ENCODE results near the gene PUS3. TPM values are rescaled to one million over a fixed set of nuclear protein-coding genes. Genes with fewer than 3 reads are reported as not detected.

PUS3 gene
- total RNA-seq, 1 experiment from 2014 or later: 18.6 TPM

DNA sequence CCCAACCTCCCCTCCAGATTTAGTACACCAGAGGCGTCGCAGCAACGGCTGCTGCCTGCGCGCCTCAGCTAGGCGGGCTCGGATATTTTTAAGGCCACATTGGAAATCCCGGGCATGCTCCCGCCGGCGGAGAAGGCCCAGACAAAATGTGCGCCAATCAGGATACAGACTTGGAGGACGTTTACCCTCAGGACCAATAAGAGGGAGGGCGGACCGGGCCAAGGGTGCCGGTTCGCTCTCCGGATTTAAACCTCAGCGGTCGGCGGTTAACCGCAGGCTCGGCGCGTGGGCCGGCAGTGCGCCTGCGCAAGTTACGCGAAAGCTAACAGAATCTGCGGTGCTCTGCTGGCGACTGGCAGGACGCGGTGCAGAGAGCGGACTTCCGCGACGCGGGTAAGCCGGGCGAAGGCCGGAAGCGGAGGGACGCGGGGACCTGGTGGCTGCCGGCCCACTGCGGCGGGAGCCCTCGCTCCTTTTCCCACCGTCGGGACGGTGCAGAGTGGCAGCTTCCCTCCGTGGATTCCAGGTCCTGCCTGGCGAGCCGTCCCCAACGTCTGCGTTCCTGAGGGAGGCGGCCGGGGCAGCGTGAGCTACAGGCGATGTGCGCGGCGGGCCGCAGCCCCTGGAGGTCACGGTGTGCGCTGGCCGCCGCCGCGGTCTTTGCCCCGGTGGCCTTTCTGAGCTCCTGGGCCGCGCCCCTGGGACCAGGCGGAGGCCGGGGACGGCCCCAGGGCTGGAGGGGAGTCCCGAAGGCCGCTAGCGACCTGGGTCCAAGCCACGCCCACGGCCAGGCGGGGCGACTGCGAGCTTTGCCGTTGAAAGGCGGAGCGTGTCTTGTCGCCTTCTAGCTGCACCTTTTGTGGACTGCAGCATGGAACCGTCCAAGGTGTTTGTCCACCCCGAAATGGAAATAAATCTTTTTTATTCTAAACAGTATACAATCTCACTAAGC is 15.4 kb downstream of the PUS3 start, which contains the start of gene HYLS1 (continued):
- no peak for TF ChIP-seq PRRX2 (CRISPR knock-in tag; IDR thresholded peaks at IDR 0.05)
- TF ChIP-seq, protein P1, sequence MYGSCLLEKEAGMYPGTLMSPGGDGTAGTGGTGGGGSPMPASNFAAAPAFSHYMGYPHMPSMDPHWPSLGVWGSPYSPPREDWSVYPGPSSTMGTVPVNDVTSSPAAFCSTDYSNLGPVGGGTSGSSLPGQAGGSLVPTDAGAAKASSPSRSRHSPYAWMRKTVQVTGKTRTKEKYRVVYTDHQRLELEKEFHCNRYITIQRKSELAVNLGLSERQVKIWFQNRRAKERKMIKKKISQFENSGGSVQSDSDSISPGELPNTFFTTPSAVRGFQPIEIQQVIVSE (CRISPR knock-in tag; IDR thresholded peaks at IDR 0.05; ENCODE audit: borderline replicate concordance): no peak
- TF ChIP-seq EMX1 (CRISPR knock-in tag; IDR thresholded peaks at IDR 0.05): no peak
- peak; percentile 44; the same call in 1 of the 2 replicates for TF ChIP-seq SP1 (CRISPR knock-in tag; conservative IDR thresholded peaks at IDR 0.05)
- TF ChIP-seq, protein P2, sequence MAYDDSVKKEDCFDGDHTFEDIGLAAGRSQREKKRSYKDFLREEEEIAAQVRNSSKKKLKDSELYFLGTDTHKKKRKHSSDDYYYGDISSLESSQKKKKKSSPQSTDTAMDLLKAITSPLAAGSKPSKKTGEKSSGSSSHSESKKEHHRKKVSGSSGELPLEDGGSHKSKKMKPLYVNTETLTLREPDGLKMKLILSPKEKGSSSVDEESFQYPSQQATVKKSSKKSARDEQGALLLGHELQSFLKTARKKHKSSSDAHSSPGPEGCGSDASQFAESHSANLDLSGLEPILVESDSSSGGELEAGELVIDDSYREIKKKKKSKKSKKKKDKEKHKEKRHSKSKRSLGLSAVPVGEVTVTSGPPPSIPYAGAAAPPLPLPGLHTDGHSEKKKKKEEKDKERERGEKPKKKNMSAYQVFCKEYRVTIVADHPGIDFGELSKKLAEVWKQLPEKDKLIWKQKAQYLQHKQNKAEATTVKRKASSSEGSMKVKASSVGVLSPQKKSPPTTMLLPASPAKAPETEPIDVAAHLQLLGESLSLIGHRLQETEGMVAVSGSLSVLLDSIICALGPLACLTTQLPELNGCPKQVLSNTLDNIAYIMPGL (CRISPR knock-in tag; IDR thresholded peaks at IDR 0.05): peak; percentile 90
- TF ChIP-seq, protein P3, sequence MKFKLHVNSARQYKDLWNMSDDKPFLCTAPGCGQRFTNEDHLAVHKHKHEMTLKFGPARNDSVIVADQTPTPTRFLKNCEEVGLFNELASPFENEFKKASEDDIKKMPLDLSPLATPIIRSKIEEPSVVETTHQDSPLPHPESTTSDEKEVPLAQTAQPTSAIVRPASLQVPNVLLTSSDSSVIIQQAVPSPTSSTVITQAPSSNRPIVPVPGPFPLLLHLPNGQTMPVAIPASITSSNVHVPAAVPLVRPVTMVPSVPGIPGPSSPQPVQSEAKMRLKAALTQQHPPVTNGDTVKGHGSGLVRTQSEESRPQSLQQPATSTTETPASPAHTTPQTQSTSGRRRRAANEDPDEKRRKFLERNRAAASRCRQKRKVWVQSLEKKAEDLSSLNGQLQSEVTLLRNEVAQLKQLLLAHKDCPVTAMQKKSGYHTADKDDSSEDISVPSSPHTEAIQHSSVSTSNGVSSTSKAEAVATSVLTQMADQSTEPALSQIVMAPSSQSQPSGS (CRISPR knock-in tag; IDR thresholded peaks at IDR 0.05; ENCODE audit: borderline replicate concordance, low read depth): peak; percentile 80; the same call in 1 of the 2 replicates
- peak; percentile 43; the same call in 1 of the 2 replicates for TF ChIP-seq ZNF263 (CRISPR knock-in tag; IDR thresholded peaks at IDR 0.05; ENCODE audit: low read depth)
- TF ChIP-seq GABPB1 (CRISPR knock-in tag; IDR thresholded peaks at IDR 0.05): 0 out of 2 replicates have a peak, but pooled peaks have one; percentile 6
- no peak for TF ChIP-seq ZNF219 (CRISPR knock-in tag; IDR thresholded peaks at IDR 0.05; ENCODE audit: borderline replicate concordance)
- TF ChIP-seq SMAD3 (CRISPR knock-in tag; IDR thresholded peaks at IDR 0.05; ENCODE audit: borderline replicate concordance): peak; percentile 83
- TF ChIP-seq NFATC4 (CRISPR knock-in tag; IDR thresholded peaks at IDR 0.05): no peak
- peak; percentile 94 for TF ChIP-seq ZBTB21 (CRISPR knock-in tag; IDR thresholded peaks at IDR 0.05; ENCODE audit: borderline replicate concordance)
- no peak for TF ChIP-seq JAZF1 (CRISPR knock-in tag; IDR thresholded peaks at IDR 0.05)
- peak; percentile 82; the same call in 1 of the 2 replicates for TF ChIP-seq ZNF232 (CRISPR knock-in tag; IDR thresholded peaks at IDR 0.05)
- TF ChIP-seq, protein P4, sequence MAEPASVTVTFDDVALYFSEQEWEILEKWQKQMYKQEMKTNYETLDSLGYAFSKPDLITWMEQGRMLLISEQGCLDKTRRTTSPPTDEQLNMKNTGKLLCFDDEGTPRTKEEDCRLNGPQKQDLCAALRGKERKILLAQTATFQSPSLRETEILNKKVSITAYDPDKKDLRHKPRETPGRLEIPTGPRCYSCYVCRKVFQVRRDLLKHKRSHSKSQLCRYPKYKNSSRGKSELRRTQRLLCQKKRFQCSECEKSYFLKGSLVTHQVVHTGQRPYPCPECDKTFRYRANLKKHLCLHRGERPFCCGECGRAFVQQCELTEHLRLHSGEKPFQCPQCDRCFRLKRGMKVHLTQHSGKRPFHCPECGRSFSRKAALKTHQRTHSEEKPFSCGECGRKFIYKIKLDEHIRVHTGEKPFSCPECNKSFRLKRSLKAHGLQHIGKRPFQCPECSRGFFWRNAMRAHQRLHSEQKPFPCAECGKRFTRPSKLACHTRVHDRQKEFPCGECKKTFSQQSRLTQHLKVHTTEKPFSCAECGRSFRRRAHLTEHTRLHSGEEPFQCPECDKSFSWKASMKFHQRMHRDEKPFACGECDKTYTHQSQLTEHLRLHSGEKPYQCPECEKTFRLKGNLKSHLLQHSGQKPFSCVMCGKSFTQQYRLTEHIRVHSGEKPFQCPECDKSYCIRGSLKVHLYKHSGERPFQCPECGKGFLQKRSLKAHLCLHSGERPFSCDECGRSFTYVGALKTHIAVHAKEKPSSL (CRISPR knock-in tag; conservative IDR thresholded peaks at IDR 0.05): no peak
- peak; percentile 98 for TF ChIP-seq NR3C1 (CRISPR knock-in tag; conservative IDR thresholded peaks at IDR 0.05; ENCODE audit: low read depth)
- TF ChIP-seq ZNF396 (CRISPR knock-in tag; IDR thresholded peaks at IDR 0.05; ENCODE audit: borderline replicate concordance): no peak
- TF ChIP-seq, protein P5, sequence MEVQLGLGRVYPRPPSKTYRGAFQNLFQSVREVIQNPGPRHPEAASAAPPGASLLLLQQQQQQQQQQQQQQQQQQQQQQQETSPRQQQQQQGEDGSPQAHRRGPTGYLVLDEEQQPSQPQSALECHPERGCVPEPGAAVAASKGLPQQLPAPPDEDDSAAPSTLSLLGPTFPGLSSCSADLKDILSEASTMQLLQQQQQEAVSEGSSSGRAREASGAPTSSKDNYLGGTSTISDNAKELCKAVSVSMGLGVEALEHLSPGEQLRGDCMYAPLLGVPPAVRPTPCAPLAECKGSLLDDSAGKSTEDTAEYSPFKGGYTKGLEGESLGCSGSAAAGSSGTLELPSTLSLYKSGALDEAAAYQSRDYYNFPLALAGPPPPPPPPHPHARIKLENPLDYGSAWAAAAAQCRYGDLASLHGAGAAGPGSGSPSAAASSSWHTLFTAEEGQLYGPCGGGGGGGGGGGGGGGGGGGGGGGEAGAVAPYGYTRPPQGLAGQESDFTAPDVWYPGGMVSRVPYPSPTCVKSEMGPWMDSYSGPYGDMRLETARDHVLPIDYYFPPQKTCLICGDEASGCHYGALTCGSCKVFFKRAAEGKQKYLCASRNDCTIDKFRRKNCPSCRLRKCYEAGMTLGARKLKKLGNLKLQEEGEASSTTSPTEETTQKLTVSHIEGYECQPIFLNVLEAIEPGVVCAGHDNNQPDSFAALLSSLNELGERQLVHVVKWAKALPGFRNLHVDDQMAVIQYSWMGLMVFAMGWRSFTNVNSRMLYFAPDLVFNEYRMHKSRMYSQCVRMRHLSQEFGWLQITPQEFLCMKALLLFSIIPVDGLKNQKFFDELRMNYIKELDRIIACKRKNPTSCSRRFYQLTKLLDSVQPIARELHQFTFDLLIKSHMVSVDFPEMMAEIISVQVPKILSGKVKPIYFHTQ (CRISPR knock-in tag; IDR thresholded peaks at IDR 0.05): no peak
- TF ChIP-seq, protein P6, sequence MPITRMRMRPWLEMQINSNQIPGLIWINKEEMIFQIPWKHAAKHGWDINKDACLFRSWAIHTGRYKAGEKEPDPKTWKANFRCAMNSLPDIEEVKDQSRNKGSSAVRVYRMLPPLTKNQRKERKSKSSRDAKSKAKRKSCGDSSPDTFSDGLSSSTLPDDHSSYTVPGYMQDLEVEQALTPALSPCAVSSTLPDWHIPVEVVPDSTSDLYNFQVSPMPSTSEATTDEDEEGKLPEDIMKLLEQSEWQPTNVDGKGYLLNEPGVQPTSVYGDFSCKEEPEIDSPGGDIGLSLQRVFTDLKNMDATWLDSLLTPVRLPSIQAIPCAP (CRISPR knock-in tag; IDR thresholded peaks at IDR 0.05): peak; percentile 75; the same call in 1 of the 2 replicates
- peak; percentile 84 for TF ChIP-seq FOXK1 (CRISPR knock-in tag; IDR thresholded peaks at IDR 0.05)
- TF ChIP-seq ZNF671 (CRISPR knock-in tag; IDR thresholded peaks at IDR 0.05): no peak
- TF ChIP-seq, protein P7, sequence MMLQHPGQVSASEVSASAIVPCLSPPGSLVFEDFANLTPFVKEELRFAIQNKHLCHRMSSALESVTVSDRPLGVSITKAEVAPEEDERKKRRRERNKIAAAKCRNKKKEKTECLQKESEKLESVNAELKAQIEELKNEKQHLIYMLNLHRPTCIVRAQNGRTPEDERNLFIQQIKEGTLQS (CRISPR knock-in tag; conservative IDR thresholded peaks at IDR 0.05): no peak; the same call in 1 of the 2 replicates
- peak; percentile 51; the same call in 1 of the 2 replicates for TF ChIP-seq ZNF121 (CRISPR knock-in tag; IDR thresholded peaks at IDR 0.05)
- TF ChIP-seq SMAD4 (CRISPR knock-in tag; IDR thresholded peaks at IDR 0.05): no peak; the same call in 1 of the 2 replicates
- TF ChIP-seq MXD4 (CRISPR knock-in tag; IDR thresholded peaks at IDR 0.05; ENCODE audit: borderline replicate concordance): no peak
- peak; percentile 60 for TF ChIP-seq ZNF317 (CRISPR knock-in tag; IDR thresholded peaks at IDR 0.05; ENCODE audit: borderline replicate concordance, low read depth)
- TF ChIP-seq, protein P8, sequence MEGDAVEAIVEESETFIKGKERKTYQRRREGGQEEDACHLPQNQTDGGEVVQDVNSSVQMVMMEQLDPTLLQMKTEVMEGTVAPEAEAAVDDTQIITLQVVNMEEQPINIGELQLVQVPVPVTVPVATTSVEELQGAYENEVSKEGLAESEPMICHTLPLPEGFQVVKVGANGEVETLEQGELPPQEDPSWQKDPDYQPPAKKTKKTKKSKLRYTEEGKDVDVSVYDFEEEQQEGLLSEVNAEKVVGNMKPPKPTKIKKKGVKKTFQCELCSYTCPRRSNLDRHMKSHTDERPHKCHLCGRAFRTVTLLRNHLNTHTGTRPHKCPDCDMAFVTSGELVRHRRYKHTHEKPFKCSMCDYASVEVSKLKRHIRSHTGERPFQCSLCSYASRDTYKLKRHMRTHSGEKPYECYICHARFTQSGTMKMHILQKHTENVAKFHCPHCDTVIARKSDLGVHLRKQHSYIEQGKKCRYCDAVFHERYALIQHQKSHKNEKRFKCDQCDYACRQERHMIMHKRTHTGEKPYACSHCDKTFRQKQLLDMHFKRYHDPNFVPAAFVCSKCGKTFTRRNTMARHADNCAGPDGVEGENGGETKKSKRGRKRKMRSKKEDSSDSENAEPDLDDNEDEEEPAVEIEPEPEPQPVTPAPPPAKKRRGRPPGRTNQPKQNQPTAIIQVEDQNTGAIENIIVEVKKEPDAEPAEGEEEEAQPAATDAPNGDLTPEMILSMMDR (IDR thresholded peaks at IDR 0.05): no peak
